Measurements from ENCODE around the gene PLCD1. TPM values are rescaled to one million over a fixed set of nuclear protein-coding genes. Genes with fewer than 3 reads are reported as not detected.

The PLCD1 gene
- total and polyA plus RNA-seq, 2 of the 8 experiments (the other 6 are each of a cell fraction or from before 2014, with no cell fraction given) = 15.3 to 19.2 TPM

- Histone ChIP-seq H3K18ac (ENCODE audit: extremely low read depth, low read length) (no peak overlapping the region), H3K4me1 (replicated peaks in 1 of 4; ENCODE audit: control insufficient read depth in 3 of 4, insufficient read depth in 4 of 4, low read length in 3 of 4) (no peaks in the 10 kb centered on the region), H3K79me2 (ENCODE audit: control insufficient read depth in 1 of 2, insufficient read depth in 2 of 2, low read length in 2 of 2) (no peaks in the 10 kb centered on the region), H2BK20ac (ENCODE audit: low read length) (no peak overlapping the region), H3K79me1 (ENCODE audit: low read depth, low read length) (no peaks in the 10 kb centered on the region), H4K5ac (ENCODE audit: insufficient read length, low read depth, low read length) (no peak overlapping the region), H3K9ac (replicated peaks in 1 of 4; ENCODE audit: extremely low read depth in 1 of 4, low read depth in 3 of 4, low read length in 3 of 4) (no peak overlapping the region), H4K20me1 (replicated peaks in 1 of 2; ENCODE audit: control insufficient read depth in 1 of 2, insufficient read depth in 2 of 2, low read length in 2 of 2) (no peaks in the 10 kb centered on the region), H3K36me3 (ENCODE audit: control insufficient read depth in 2 of 4, insufficient read depth in 4 of 4, low read length in 3 of 4) (no peaks in the 10 kb centered on the region), H3K23ac (ENCODE audit: insufficient read length) (no peak overlapping the region), H3K9me3 (ENCODE audit: insufficient read depth in 2 of 2, low read depth in 1 of 2, low read length in 1 of 2) (no peaks in the 10 kb centered on the region), H3K14ac (ENCODE audit: insufficient read length) (no peak overlapping the region), H2BK12ac (ENCODE audit: low read depth, low read length) (no peak overlapping the region), H3K27ac (ENCODE audit: low read depth, low read length) (no peak overlapping the region), H3K4ac (replicated peaks; ENCODE audit: insufficient read length, low read depth, low read length) (no peak overlapping the region), H3K23me2 (ENCODE audit: low read depth, low read length) (no peaks in the 10 kb centered on the region; the same call in 1 of the 2 replicates), H3K4me3 (ENCODE audit: extremely low read depth in 1 of 4, insufficient read depth in 2 of 4, low read depth in 3 of 4, low read length in 4 of 4) (no peak overlapping the region), H2BK15ac (ENCODE audit: low read length) (no peak overlapping the region), H3K4me2 (ENCODE audit: insufficient read depth in 1 of 2, low read depth in 2 of 2, low read length in 2 of 2) (no peak overlapping the region), H4K91ac (replicated peaks; ENCODE audit: insufficient read length, low read length) (no peak overlapping the region), H3K27me3 (replicated peaks in 1 of 4; ENCODE audit: control insufficient read depth in 3 of 4, extremely low read depth in 1 of 4, insufficient read depth in 3 of 4, low read length in 3 of 4) (no peaks in the 10 kb centered on the region), H3K56ac (replicated peaks; ENCODE audit: insufficient read length, low read depth, low read length) (no peak overlapping the region), H4K8ac (ENCODE audit: extremely low read depth, insufficient read depth, low read length) (no peak overlapping the region), H2BK5ac (ENCODE audit: low read depth, low read length) (no peak overlapping the region), H2BK120ac (replicated peaks; ENCODE audit: low read depth, low read length) (no peak overlapping the region), H2AFZ (ENCODE audit: low read length) (no peak overlapping the region), H2AK5ac (ENCODE audit: low read depth, low read length) (no peak overlapping the region)
- WGBS, 2 experiments (ENCODE audit: extremely low coverage in 1 of 2, insufficient coverage in 1 of 2, insufficient read length in 1 of 2, insufficient replicate concordance in 2 of 2, low coverage in 1 of 2, low lambda C conversion rate in 2 of 2, missing lambda C conversion rate in 1 of 2) = 91% methylated on average over 7 of the region's 7 CpGs; no CpG with 5 or more reads in 1 of the 2 experiments
- FAIRE-seq (no peak), DNase-seq (ENCODE audit: low read depth in 1 of 2, low spot score in 2 of 2) (no peak)
- POLR2A ChIA-PET (ENCODE audit: partially characterized antibody) = interaction anchor here (0.5 to 1.8 kb wide), 3 partner anchors 10 to 1420 kb away, joined by 3 to 7 read pairs (median 5); no protein-coding TSS in a partner anchor
- CTCF ChIA-PET (ENCODE audit: partially characterized antibody) = interaction anchor here (0.7 to 9.0 kb wide), 9 partner anchors 11 to 150 kb away, joined by 3 to 134 read pairs (median 6); no protein-coding TSS in a partner anchor
- no peak for TF ChIP-seq BRCA1 (IDR thresholded peaks at IDR 0.05; ENCODE audit: low read depth, low read length)
- no peak for TF ChIP-seq CTBP2 (IDR thresholded peaks at IDR 0.05; ENCODE audit: borderline replicate concordance, insufficient read depth, insufficient read length, low read length)
- TF ChIP-seq SUZ12 (IDR thresholded peaks at IDR 0.05; ENCODE audit: low read length) = no peak
- no peak for TF ChIP-seq SRF (IDR thresholded peaks at IDR 0.05; ENCODE audit: low read depth, low read length)
- no peak for TF ChIP-seq GABPA (IDR thresholded peaks at IDR 0.05; ENCODE audit: borderline replicate concordance, insufficient read depth, low read length)
- no peak for TF ChIP-seq YY1 (IDR thresholded peaks at IDR 0.05; ENCODE audit: low read depth, low read length)
- no peak for TF ChIP-seq CREB1 (IDR thresholded peaks at IDR 0.05)
- TF ChIP-seq PHF8 (conservative IDR thresholded peaks at IDR 0.05; ENCODE audit: low read depth, low read length) = no peak
- no peak for TF ChIP-seq ASH2L (IDR thresholded peaks at IDR 0.05; ENCODE audit: low read length)
- TF ChIP-seq SAP30 (IDR thresholded peaks at IDR 0.05; ENCODE audit: insufficient read depth, insufficient replicate concordance, low read length) = no peak
- TF ChIP-seq KDM5A (IDR thresholded peaks at IDR 0.05; ENCODE audit: low read length) = no peak
- no peak for TF ChIP-seq SP1 (IDR thresholded peaks at IDR 0.05; ENCODE audit: low read depth, low read length)
- TF ChIP-seq EP300 (IDR thresholded peaks at IDR 0.05; ENCODE audit: borderline replicate concordance in 1 of 2, low read depth in 2 of 2, low read length in 2 of 2) = no peak
- TF ChIP-seq POLR2AphosphoS5 (IDR thresholded peaks at IDR 0.05; ENCODE audit: low read depth, low read length) = no peak
- no peak for TF ChIP-seq EZH2 (IDR thresholded peaks at IDR 0.05; ENCODE audit: low read depth, low read length, severe bottlenecking)
Observed at GRCh38 chr3:37984596-37984995, 44.8 kb downstream of the PLCD1 start.
